ENCODE data around the gene RFLNA. TPM values are rescaled to one million over a fixed set of nuclear protein-coding genes. Genes with fewer than 3 reads are reported as not detected.

The RFLNA gene
- total and polyA plus RNA-seq, 2 of the 13 experiments (the other 11 are each of a cell fraction or from before 2014, with no cell fraction given), result not detected

DNA sequence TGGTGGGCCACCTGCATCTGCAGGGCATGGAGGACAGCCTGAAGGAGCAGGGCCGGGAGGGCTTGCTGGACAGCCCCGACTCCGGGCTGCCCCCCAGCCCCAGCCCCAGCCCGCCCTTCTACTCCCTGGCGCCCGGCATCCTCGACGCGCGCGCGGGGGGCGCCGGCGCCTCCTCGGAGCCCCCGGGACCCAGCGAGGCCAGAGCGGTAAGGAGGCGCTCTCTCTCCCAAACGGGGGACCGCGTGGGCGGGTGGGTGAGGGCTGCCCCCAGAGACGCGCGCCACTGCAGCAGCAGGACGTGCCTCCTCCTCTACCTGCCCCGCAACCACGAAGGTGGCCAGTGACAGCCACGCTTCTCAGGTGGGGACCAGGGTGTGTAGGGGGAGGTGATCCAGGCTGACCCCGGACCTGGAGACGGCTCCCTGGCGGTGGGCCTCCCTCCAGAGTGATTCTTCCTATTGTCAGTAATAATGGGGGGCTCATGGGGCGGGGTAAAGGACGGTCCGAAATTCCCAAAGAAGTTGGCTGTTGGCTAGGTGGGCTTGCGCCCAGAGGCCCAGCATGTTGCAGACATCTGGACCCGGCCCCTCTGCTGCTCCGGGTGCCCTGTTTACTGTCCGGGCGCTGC lies 652 bp downstream of the RFLNA start:
- WGBS (ENCODE audit: low lambda C conversion rate), result 76% methylated on average over 14 of the region's 42 CpGs
- FAIRE-seq, result no peak
- peaks cover 5 to 33% of the 10 kb centered on the region in 2 experiments; a peak in 3 of 5 replicates for H3K27me3 ChIP-seq (ENCODE audit: control insufficient read depth in 1 of 2, insufficient read depth in 2 of 2, low read length in 2 of 2)

More for the DNA sequence above, 652 bp downstream of the RFLNA start:
- no TSS peak for BruUV-seq (replicated peaks)
- POLR2A ChIA-PET, result interaction anchor here (1.0 kb wide), 1 partner anchor 17 kb away, joined by 3 read pairs; no protein-coding TSS in a partner anchor
- intact Hi-C loops (cut with micrococcal nuclease; ENCODE audit: unreplicated experiment) (loop anchor here (1.0 kb wide), 1 partner anchor 8 kb away; no protein-coding TSS in a partner anchor), in situ Hi-C loops (cut with HindIII; ENCODE audit: extremely low pct_ligation_motif_present, low pct_unique_long_range_greater_than_20kb) (no loop called here)
- ATAC-seq, result no peak
- TF ChIP-seq ZNF335 (CRISPR knock-in tag; IDR thresholded peaks at IDR 0.05), result no peak
- TF ChIP-seq ATF6 (CRISPR knock-in tag; conservative IDR thresholded peaks at IDR 0.05), result no peak
- no peak for TF ChIP-seq SRSF1 (optimal IDR thresholded peaks at IDR 0.05; ENCODE audit: low read depth, low read length)
- TF ChIP-seq PAF1 (CRISPR knock-in tag; IDR thresholded peaks at IDR 0.05), result no peak
- no peak for DNase-seq (ENCODE audit: low spot score)
- Histone ChIP-seq H3K36me3 (replicated peaks in 1 of 2; ENCODE audit: control insufficient read depth in 1 of 2, insufficient read depth in 2 of 2, low read length in 2 of 2) (no peaks in the 10 kb centered on the region), H2AFZ (ENCODE audit: low read length) (no peak overlapping the region), H4K20me1 (ENCODE audit: insufficient read depth, low read length) (no peaks in the 10 kb centered on the region; the same call in 1 of the 2 replicates), H3K79me2 (ENCODE audit: insufficient read depth, low read length) (no peaks in the 10 kb centered on the region), H3K4me2 (ENCODE audit: low read depth, low read length) (no peak overlapping the region), H3K4me1 (ENCODE audit: insufficient read depth, low read length) (peaks cover 25% of the 10 kb centered on the region), H3K9me3 (ENCODE audit: low read length) (no peaks in the 10 kb centered on the region), H3K4me3 (replicated peaks in 1 of 3; ENCODE audit: insufficient read depth in 1 of 3, low read depth in 2 of 3, low read length in 3 of 3) (no peak overlapping the region), H3K27ac (ENCODE audit: extremely low read length, insufficient read depth, low read length) (no peak overlapping the region), H3K9ac (ENCODE audit: insufficient read depth, low read depth, low read length) (no peak overlapping the region)
- CTCF ChIA-PET (ENCODE audit: low intra/inter-chr PET ratio, low total read pairs), result no interaction called here
